Fibroblast of pulmonary artery (primary cell): ENCODE results near the gene VPS33B.
A peak's percentile ranks its signal among the peaks of the same experiment; 100 is the strongest.

ENCODE experiments used
- DNase-seq: peaks from one replicate; pipeline ENCODE4 v3.0.0-alpha.2; 2010; ENCODE audit warnings: low read depth
- H3K4me3 ChIP-seq: replicated peaks from 2 replicates; pipeline ENCODE4 v1.5.1; 2011; ENCODE audit warnings: low read depth, mild to moderate bottlenecking, control low read depth, low read length, moderate library complexity
- TF ChIP-seq, protein P1 (sequence below): IDR thresholded peaks from 2 replicates; pipeline ENCODE4 v1.5.1; 2011; ENCODE audit warnings: mild to moderate bottlenecking, control low read depth, low read length, inconsistent platforms; ENCODE audit errors: missing control alignments

The VPS33B gene

DNA sequence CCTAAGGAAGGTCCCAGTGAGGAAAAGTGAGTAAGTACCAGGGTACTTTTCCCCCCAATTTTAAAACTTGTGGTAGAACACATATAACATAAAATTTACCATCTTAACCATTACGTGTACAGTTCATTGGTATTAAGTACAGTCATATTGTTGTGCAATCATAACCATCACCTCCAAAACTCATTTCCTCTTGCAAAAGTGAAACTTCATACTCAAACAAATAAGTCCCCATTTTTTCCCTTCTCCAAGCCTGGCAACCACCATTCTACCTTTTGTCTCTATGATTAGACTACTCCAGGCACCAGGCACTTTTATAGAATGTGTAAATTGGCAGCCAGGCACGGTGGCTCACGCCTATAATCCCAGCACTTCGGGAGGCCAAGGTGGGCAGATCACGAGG, 40.3 kb downstream of the VPS33B start:
- DNase-seq, result peak; percentile 65
- H3K4me3 ChIP-seq, result no peak overlapping the region
- TF ChIP-seq, protein P1, sequence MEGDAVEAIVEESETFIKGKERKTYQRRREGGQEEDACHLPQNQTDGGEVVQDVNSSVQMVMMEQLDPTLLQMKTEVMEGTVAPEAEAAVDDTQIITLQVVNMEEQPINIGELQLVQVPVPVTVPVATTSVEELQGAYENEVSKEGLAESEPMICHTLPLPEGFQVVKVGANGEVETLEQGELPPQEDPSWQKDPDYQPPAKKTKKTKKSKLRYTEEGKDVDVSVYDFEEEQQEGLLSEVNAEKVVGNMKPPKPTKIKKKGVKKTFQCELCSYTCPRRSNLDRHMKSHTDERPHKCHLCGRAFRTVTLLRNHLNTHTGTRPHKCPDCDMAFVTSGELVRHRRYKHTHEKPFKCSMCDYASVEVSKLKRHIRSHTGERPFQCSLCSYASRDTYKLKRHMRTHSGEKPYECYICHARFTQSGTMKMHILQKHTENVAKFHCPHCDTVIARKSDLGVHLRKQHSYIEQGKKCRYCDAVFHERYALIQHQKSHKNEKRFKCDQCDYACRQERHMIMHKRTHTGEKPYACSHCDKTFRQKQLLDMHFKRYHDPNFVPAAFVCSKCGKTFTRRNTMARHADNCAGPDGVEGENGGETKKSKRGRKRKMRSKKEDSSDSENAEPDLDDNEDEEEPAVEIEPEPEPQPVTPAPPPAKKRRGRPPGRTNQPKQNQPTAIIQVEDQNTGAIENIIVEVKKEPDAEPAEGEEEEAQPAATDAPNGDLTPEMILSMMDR, result no peak

DNA sequence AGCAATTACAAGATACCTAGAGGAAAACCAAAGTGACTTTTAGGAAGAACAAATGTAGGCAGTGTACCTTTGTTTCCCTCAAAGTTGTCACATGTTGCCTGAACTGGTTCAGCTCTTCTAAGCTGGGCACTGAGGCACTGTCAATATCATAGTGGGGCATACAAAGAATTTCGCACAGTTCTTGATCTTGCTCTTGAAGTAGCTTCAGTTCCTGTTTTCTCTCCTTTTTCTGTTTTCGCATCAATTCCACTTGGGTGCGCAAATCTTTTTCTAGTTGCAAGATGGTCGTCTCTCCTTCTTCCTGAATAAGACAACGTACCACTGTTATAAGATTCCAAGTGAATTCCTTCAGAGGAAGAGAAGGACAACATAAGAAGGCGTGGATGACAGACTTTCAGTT, 40.7 kb downstream of the VPS33B start:
- H3K4me3 ChIP-seq, result no peak overlapping the region
- TF ChIP-seq, protein P1, result no peak
- DNase-seq, result no peak

DNA sequence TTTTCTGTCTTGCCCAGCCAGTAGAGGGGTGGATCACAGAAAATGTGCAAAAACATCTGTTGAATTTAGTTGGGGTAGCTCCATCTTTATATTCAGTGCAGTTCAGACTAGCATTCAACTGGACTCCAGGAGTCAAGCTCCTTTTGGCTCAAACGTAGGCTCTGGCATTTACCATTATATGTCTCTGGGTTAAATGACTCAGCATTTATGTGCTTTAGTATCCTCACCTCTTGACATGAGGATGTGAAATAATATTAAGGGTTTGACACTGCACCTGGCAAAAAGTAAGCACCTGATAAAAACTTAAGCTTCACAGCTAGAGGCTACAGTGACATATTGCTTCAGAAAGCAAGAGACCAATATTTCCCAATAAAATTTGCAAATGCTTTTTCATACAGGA, 42.8 kb downstream of the VPS33B start:
- DNase-seq, result no peak
- H3K4me3 ChIP-seq, result no peak overlapping the region
- TF ChIP-seq, protein P1, result no peak

DNA sequence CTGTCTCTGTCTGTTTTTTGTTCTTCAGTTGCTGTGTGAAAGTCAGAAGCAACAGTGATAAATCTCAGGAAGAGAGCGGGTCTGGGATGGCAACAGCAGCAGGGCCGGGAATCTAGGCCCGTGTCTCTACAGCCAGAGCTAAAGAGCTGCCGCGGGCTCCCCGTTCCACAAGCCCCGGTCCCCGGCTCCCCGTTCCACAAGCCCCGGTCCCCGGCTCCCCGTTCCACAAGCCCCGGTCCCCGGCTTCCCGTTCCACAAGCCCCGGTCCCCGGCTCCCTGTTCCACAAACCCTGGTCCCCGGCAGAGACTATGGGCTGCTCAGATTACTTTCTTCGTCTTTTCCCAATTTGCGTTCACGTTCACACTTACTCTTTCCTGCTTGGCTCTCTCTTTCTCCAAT, 48.2 kb downstream of the VPS33B start:
- TF ChIP-seq, protein P1, result no peak
- H3K4me3 ChIP-seq, result no peak overlapping the region
- no peak for DNase-seq

DNA sequence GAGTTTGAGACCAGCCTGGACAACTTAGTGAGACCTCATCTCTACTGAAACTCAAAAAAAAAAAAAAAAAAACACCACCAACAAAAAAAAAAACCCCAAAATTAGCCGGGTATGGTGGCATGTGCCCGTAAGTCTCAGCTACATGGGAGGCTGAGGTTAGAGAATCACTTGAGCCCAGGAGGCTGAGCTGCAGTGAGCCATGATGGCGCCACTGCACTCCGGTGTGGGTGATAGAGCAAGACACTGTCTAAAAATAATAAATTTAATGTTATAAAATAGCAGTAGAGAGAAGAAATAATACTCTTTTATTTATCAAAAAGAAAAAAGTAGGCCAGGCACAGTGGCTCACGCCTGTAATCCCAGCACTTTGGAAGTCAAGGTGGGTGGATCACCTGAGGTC, 50.3 kb downstream of the VPS33B start:
- TF ChIP-seq, protein P1, result no peak
- no peak overlapping the region for H3K4me3 ChIP-seq
- DNase-seq, result no peak

DNA sequence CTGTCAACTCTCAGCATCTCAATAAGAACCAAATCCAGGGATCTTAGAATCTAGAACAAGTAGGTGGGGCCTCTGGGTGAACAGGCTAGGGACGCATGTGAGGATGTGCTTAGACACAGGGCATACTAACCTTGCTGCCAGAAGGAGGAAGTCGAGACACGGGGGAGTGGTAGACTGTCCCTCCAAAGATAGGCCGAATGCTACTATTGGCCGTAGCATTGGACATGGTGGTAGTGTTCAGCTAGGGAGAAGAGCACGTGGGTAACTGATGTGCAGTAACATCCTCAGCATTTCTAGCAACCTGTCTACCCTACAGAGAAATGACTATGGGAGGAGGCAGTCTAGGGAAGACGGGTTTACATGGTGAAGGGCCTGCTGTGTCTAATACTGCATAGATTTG, 52.1 kb downstream of the VPS33B start:
- TF ChIP-seq, protein P1, result no peak
- no peak for DNase-seq
- H3K4me3 ChIP-seq, result no peak overlapping the region

DNA sequence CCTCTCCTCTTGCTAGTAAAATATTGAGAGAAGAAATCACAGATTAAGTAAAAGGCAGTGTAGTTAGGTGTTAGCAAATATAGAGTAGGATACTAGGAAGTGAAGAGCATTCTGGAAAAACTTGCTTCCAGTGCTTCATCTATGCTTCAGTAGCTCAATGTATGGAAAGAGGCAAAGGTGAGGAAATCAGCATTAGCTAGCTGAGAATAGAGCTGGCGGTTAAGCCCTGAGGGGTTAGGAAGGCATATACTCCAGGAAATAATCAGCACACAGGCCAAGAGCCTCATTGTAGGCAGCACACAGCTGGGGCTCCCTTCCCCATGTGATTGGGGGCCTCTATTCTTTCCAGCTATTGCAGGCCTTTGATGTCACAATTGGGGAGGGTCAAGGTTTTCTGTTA, 54.0 kb downstream of the VPS33B start:
- H3K4me3 ChIP-seq, result no peak overlapping the region
- TF ChIP-seq, protein P1, result no peak
- no peak for DNase-seq
